ENCODE results near the gene CDC42EP1.
"Not testable (repeated sequence)": the region's sequence is repeated elsewhere in the genome, so short reads cannot be mapped to it uniquely, and the experiment has no call there.

CDC42EP1 gene

GRCh38 chr22:37534445-37534844 is 25.8 kb upstream of the CDC42EP1 start:
- no peak for DNase-seq

DNA sequence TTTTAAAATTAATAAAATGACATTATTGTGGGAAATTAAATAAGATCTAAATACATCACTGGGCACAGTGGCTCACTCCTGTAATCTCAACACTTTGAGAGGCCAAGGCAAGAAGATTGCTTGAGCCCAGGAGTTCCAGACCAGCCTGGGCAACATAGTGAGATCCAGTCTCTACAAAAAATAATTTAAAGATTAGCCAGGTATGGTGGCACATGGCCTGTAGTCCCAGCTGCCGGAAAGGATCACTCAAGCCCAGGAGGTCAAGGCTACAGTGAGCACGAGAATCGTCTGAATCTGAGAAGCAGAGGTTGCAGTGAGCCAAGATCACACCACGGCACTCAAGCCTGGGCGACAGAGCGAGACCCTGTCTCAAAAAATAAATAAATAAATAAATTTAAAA is 25.1 kb upstream of the CDC42EP1 start:
- DNase-seq, result no peak

GRCh38 chr22:37538590-37539357 is 21.5 kb upstream of the CDC42EP1 start:
- peak; percentile 86 for DNase-seq

DNA sequence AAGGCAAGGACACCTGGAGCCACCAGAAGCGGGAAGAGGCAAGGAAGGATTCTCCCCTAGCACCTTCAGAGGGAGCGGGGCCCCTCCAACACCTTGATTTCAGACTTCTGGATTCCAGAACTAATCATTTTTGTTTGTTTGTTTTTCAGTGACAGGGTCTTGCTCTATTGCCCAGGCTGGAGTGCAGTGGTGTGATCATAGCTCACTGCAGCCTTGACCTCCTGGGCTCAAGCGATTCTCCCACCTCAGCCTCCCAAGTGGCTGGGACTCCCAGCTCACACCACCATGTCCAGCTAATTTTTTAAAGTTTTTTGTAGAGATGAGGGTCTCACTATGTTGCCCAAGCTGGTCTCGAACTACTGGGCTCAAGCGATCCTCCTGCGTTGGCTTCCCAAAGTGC is 20.5 kb upstream of the CDC42EP1 start:
- not testable (repeated sequence) for DNase-seq

DNA sequence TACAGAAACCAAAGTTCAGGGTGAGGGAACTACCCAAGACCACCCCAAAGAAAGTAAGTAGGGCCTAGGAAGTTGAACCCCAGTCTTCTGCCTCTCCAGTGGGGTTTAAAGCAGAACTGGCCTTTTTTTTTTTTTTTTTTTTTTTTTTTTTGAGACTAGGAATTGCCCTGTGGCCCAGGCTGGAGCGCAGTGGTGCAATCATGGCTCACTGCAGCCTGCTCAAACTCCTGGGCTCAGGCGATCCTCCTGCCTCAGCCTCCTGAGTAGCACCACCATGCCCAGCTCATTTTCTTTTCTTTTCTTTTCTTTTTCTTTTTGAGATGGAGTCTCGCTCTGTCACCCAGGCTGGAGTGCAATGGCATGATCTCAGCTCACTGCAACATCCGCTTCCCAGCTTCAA is 17.9 kb upstream of the CDC42EP1 start:
- not testable (repeated sequence) for DNase-seq

DNA sequence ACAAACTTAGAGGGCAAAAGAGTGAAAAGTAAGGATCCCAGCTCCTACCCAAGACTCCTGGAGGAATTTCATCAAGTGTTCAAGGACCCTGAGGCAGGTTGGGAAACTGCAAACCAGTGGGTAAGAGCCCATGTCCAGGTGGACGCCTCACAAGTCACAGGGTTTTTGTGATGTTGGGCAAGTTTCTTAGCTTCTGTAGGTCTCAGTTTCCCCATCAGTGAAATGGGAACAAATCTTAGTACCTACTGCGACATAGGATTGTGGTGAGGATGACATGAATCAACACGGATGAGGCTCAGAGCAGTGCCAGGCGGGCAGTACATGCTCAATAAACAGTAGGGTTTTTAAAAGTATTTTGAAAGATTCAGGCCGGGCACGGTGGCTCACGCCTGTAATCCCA is 17.3 kb upstream of the CDC42EP1 start:
- DNase-seq, result no peak

DNA sequence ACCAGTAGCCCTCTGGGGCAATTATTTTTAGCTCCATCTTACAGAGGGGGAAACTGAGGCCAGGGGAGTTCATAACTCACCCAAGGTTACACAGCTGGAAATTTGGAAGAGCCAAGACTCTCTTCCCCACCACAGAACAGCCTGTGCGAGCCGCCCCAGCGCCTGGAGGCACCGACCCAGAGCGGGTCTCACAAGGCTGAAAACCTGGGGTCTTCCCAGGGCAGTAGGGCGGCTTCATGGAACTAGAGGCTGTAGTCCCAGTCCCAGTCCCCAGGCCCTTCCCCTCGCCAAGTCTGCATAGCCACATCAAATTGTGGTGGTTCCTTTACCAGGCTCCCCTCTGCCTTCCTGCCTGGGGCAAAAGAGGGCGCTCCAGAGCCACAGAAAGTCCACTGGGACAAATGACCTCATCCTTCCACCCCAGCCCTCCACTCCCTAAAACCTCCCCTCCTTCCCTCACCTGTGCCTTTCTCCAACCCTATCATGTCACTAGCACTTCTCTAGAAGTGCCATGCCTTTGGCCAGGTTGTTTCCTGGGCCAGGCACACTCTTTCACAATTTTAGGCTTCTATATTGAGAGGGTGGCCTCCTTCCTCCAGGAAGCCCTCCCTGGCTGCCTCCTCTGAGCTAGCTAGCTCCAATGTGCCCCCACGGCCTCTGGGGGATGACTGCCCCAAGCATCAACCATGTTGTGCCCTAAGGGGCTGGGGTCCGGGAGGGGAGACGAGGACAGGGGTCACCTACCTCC is 15.2 kb upstream of the CDC42EP1 start:
- DNase-seq, result no peak

DNA sequence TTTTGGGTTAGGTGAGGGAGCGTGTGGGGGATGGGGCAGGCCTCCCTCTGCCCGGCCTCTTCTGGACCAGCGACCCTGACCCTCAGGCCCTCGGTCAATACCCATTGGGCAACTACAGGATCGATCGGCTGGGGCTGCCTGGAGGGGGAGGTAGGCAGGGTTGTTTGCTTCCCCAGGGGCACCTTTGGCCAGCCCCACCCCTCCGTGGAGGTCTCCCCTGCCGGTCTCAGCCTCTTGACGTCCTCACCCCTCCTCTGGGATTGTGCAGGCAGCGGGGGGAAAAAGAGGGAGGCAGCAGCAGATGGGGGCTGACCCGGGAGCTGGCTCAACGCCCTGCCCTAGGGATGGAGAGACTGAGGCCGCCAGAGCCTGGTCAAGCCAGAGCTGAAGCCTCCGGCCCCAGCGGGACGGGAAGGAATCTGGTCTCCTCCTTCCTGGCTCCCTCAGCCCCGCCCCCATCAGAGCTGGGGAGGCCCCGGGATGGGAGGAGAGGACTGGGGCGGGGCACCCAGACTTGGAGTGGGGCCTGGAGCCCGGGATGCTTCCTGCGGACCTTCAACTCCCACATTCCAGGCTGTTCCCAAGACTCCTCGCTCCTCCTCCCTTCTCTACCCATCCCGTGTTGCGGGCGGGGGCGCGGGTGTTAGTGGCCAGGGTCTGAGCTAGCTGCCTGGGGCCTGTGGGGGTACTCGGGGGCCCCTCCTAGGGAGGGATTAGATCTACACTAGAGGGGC is 14.4 kb upstream of the CDC42EP1 start:
- no peak for DNase-seq

- no peak for DNase-seq
These were observed 13.6 kb upstream of the CDC42EP1 start for GRCh38 chr22:37546437-37547250.

- no peak for DNase-seq
These were observed 13.0 kb upstream of the CDC42EP1 start for GRCh38 chr22:37547251-37547741.

- no peak for DNase-seq
These were observed 10.6 kb upstream of the CDC42EP1 start for GRCh38 chr22:37549704-37550059.

GRCh38 chr22:37550921-37551320 is 9.4 kb upstream of the CDC42EP1 start:
- not testable (repeated sequence) for DNase-seq

GRCh38 chr22:37551981-37552380 is 8.3 kb upstream of the CDC42EP1 start:
- no peak for DNase-seq

- DNase-seq, result no peak
These were observed 7.6 kb upstream of the CDC42EP1 start for GRCh38 chr22:37552524-37553163.

GRCh38 chr22:37553725-37554124 is 6.6 kb upstream of the CDC42EP1 start:
- DNase-seq, result no peak

- DNase-seq, result no peak
These were observed 5.3 kb upstream of the CDC42EP1 start for GRCh38 chr22:37555029-37555428.

- no peak for DNase-seq
These were observed 3.6 kb upstream of the CDC42EP1 start for GRCh38 chr22:37556710-37557109.

- no peak for DNase-seq
These were observed 2.8 kb upstream of the CDC42EP1 start for GRCh38 chr22:37557321-37558001.

- DNase-seq, result no peak
These were observed 1.5 kb upstream of the CDC42EP1 start for GRCh38 chr22:37558815-37559214.

DNA sequence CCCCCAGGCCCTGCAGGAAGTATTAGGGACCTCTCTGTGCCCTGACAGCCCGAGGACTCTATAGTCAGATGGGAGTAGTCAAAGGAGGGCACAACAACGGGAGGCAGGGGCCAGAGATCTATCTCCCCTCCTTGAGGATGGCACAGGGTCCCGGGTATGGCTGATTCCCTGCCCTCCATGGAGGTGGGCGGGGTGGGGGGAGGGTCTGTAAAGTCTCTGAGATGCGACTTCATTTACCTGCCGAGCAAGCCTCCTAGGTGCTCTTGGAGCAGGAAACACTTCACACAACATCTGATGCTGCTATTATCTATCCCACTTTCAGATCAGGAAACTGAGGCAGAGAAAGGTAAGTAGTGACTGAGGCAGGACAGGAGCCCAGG is 769 bp upstream of the CDC42EP1 start:
- no peak for DNase-seq

- DNase-seq, result no peak
These were observed 430 bp downstream of the CDC42EP1 start for GRCh38 chr22:37560608-37561211.
